OCI-LY7 (cell line): ENCODE data around the gene GMEB2. TPM values are rescaled to one million over a fixed set of nuclear protein-coding genes. Genes with fewer than 3 reads are reported as not detected.

ENCODE experiments used
- BruUV-seq: library from RNA; stranded (reverse); fragments of 400-500 nt; replicated peaks from 2 replicates; lab custom pipeline; 2021; lab: Mats Ljungman, UMichigan
- CTCF ChIA-PET: fragments of 300-600 bp; sonication (Branson Sonifier 250); formaldehyde crosslinking; loops from one replicate; lab custom pipeline; 2022; ENCODE audit warnings: antibody characterized with exemption; ENCODE audit not compliant: unreplicated experiment; lab: Charles Lee
- POLR2A ChIA-PET: fragments of 300-600 bp; sonication (Branson Sonifier 250); formaldehyde crosslinking; loops from one replicate; lab custom pipeline; 2022; ENCODE audit warnings: antibody characterized with exemption; lab: Charles Lee
- DNase-seq: peaks from one replicate; pipeline ENCODE4 v3.0.0-alpha.2; 2015; ENCODE audit warnings: low spot score
- H2AFZ ChIP-seq: fragments of 200-600 bp; sonication (generic), shearing (Covaris generic); 2 replicates; pipeline ENCODE4 v1.6.1; 2014; ENCODE audit warnings: mild to moderate bottlenecking, antibody characterized with exemption, low read length, moderate library complexity
- H3K27ac ChIP-seq: fragments of 200-600 bp; sonication (generic); 2 replicates; pipeline ENCODE4 v1.5.1; 2014; ENCODE audit warnings: mixed run types, low read depth, mild to moderate bottlenecking, moderate library complexity, low read length, inconsistent platforms; ENCODE audit not compliant: poor library complexity, severe bottlenecking
- H3K36me3 ChIP-seq: fragments of 200-600 bp; sonication (generic); 2 replicates; pipeline ENCODE4 v1.6.1; 2014; ENCODE audit warnings: mild to moderate bottlenecking, antibody characterized with exemption, low read length, moderate library complexity, mixed read lengths; ENCODE audit not compliant: insufficient read depth
- H3K4me1 ChIP-seq: fragments of 200-600 bp; sonication (generic); 2 replicates; pipeline ENCODE4 v1.5.1; 2014; ENCODE audit warnings: mild to moderate bottlenecking, low read length; ENCODE audit not compliant: insufficient read depth, poor library complexity, severe bottlenecking
- H3K4me2 ChIP-seq: fragments of 200-600 bp; sonication (generic); 2 replicates; pipeline ENCODE4 v1.6.1; 2014; ENCODE audit warnings: mild to moderate bottlenecking, low read length
- H3K4me3 ChIP-seq: fragments of 200-600 bp; sonication (generic); 2 replicates; pipeline ENCODE4 v1.5.1; 2014; ENCODE audit warnings: mild to moderate bottlenecking, low read depth, low read length; ENCODE audit not compliant: poor library complexity, severe bottlenecking
- H3K79me2 ChIP-seq: fragments of 200-600 bp; sonication (generic); 2 replicates; pipeline ENCODE4 v1.6.1; 2016; ENCODE audit warnings: low read depth, mild to moderate bottlenecking, low read length, moderate library complexity, mixed read lengths; ENCODE audit not compliant: insufficient read depth
- H3K9me2 ChIP-seq: fragments of 200-600 bp; sonication (generic); 2 replicates; pipeline ENCODE4 v1.6.1; 2016; ENCODE audit warnings: mild to moderate bottlenecking, low read length, mixed read lengths; ENCODE audit not compliant: insufficient read depth
- H3K9me3 ChIP-seq: fragments of 200-600 bp; sonication (generic); 2 replicates; pipeline ENCODE4 v1.6.1; 2014; ENCODE audit warnings: mild to moderate bottlenecking, mixed run types, low read length, mixed read lengths
- H4K20me1 ChIP-seq: fragments of 200-600 bp; sonication (generic); 2 replicates; pipeline ENCODE4 v1.6.1; 2014; ENCODE audit warnings: mild to moderate bottlenecking, antibody characterized with exemption, low read length, moderate library complexity, mixed read lengths; ENCODE audit not compliant: insufficient read depth
- EZH2phosphoT487 ChIP-seq: fragments of 200-600 bp; sonication (generic); IDR thresholded peaks from 2 replicates; pipeline ENCODE4 v1.6.1; 2018; ENCODE audit warnings: low read depth, borderline replicate concordance, mild to moderate bottlenecking, mixed run types, antibody characterized with exemption, low read length, moderate library complexity, mixed read lengths
- intact Hi-C: fragments of 100-400 bp; cut with micrococcal nuclease; formaldehyde crosslinking; loops from one replicate; pipeline ENCODE4 v1.10.0; 2022; ENCODE audit not compliant: unreplicated experiment
- total RNA-seq, 2 experiments: library from RNA; depleted of rRNA in 1 of 2; stranded (reverse); fragments of >200 nt in 1 of 2; shearing (Covaris generic) in 1 of 2; gene quantifications; 2 replicates each; pipeline ENCODE4 v1.2.3, GENCODE V29; 2014 to 2022
- TF ChIP-seq, protein P1 (sequence below): fragments of 200-600 bp; sonication (generic); conservative IDR thresholded peaks from 2 replicates; pipeline ENCODE4 v1.5.1; 2014; ENCODE audit warnings: mild to moderate bottlenecking, antibody characterized with exemption, low read length, moderate library complexity, mixed read lengths

The GMEB2 gene
- total RNA-seq, 2 experiments from 2014 or later: 15.6 TPM

DNA sequence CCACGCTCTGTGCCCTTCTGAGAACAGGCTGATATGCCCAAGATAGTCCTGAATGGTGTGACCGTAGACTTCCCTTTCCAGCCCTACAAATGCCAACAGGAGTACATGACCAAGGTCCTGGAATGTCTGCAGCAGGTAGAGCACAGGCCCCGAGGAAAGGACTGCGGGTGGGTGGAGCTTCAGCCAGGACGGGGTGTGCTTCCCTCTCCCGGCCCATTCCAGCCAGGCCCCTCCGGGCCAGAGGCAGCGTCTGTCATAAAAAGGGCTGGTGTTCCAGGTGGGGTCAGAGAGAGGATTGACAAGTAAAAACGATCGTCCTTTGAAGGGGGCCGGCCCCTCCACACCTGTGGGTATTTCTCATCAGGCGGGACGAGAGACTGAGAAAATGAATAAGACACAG, 32.5 kb upstream of the GMEB2 start:
- DNase-seq: no peak
- no TSS peak for BruUV-seq
- H3K9me2 ChIP-seq: no peaks in the 10 kb centered on the region
- peak overlapping the region; percentile 94 for H3K4me3 ChIP-seq
- CTCF ChIA-PET: no interaction called here
- H3K79me2 ChIP-seq: peaks cover 13% of the 10 kb centered on the region; the same call in 1 of the 2 replicates
- H3K9me3 ChIP-seq: no peaks in the 10 kb centered on the region
- peak overlapping the region; percentile 90 for H3K4me2 ChIP-seq
- H3K36me3 ChIP-seq: peaks cover 27% of the 10 kb centered on the region; the same call in 1 of the 2 replicates
- TF ChIP-seq, protein P1, sequence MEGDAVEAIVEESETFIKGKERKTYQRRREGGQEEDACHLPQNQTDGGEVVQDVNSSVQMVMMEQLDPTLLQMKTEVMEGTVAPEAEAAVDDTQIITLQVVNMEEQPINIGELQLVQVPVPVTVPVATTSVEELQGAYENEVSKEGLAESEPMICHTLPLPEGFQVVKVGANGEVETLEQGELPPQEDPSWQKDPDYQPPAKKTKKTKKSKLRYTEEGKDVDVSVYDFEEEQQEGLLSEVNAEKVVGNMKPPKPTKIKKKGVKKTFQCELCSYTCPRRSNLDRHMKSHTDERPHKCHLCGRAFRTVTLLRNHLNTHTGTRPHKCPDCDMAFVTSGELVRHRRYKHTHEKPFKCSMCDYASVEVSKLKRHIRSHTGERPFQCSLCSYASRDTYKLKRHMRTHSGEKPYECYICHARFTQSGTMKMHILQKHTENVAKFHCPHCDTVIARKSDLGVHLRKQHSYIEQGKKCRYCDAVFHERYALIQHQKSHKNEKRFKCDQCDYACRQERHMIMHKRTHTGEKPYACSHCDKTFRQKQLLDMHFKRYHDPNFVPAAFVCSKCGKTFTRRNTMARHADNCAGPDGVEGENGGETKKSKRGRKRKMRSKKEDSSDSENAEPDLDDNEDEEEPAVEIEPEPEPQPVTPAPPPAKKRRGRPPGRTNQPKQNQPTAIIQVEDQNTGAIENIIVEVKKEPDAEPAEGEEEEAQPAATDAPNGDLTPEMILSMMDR: no peak
- no peak for TF ChIP-seq EZH2phosphoT487
- no peak overlapping the region for H3K27ac ChIP-seq
- H4K20me1 ChIP-seq: no peaks in the 10 kb centered on the region
- POLR2A ChIA-PET: no interaction called here
- intact Hi-C loops: no loop called here
- no peak overlapping the region for H2AFZ ChIP-seq
- H3K4me1 ChIP-seq: peaks cover 11% of the 10 kb centered on the region

DNA sequence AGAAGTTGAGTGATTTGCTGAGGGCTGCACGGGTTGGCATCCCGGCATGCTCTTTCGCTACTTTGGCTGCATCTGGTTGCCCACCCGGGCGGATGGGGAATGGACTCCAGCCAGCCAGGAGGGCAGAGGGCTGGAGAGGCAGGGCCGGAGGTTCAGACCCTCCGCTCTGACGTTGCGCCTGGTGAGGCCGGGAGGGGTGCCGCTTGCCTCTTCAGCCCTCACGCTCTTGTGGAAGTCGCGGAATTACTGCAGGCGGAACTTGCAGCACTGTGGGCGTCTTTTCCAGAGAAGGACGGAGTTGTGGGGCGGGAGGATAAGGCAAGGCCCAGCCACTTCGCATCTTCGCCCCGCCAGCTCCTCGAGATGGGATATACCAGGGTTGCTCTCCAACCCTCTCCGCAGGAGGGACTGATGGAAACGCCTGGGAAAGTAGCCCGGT, 31.9 kb upstream of the GMEB2 start:
- H3K9me3 ChIP-seq: no peaks in the 10 kb centered on the region
- H3K9me2 ChIP-seq: no peaks in the 10 kb centered on the region
- peak overlapping the region; percentile 88; the same call in 1 of the 2 replicates for H2AFZ ChIP-seq
- peaks cover 27% of the 10 kb centered on the region; the same call in 1 of the 2 replicates for H3K36me3 ChIP-seq
- H3K79me2 ChIP-seq: peaks cover 13% of the 10 kb centered on the region; the same call in 1 of the 2 replicates
- ChIA-PET POLR2A (interaction anchor here (0.6 to 1.3 kb wide), 5 partner anchors 9 to 699 kb away, joined by 3 to 4 read pairs (median 3); partner anchors contain the start of genes LIME1 and PTK6), CTCF (interaction anchor here (1.0 kb wide), 1 partner anchor 17 kb away, joined by 10 read pairs; no protein-coding TSS in a partner anchor)
- no TSS peak for BruUV-seq
- intact Hi-C loops: no loop called here
- no peak for TF ChIP-seq EZH2phosphoT487
- H3K4me2 ChIP-seq: peak overlapping the region; percentile 90
- peak overlapping the region; percentile 94 for H3K4me3 ChIP-seq
- H3K4me1 ChIP-seq: peaks cover 11% of the 10 kb centered on the region
- no peak overlapping the region for H3K27ac ChIP-seq
- no peak for DNase-seq
- no peaks in the 10 kb centered on the region for H4K20me1 ChIP-seq

DNA sequence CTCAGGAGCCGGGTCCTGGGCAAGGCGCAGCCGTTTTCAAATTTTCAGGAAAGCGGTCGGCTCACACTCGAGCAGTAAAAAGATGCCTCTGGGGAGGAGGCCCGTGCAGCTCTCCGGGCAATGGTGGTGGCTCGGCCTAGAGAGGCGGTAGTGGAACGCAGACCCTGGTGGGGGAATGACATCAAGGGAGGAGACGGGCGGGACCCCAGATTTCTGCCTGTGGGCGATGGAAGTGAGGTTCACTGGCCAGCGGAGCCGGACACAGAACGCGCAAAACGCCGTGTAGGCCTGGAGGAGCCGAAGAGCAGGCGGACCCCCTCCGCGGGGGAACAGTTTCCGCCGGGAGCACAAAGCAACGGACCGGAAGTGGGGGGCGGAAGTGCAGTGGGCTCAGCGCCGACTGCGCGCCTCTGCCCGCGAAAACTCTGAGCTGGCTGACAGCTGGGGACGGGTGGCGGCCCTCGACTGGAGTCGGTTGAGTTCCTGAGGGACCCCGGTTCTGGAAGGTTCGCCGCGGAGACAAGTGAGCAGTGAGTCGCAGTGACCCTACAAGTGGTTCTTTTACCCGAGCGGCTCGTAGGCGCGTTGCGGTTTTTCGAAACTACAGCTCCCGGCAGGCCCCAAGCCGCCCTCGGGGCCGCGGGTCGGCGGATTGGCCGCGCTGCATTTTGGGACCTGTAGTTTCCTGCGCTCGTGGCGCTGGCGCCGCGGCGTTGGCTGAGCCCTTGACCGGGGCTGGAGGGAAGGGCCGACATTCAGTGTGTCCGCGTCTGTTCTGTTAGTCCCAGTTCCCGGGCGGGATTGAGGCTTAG, 31.2 kb upstream of the GMEB2 start, which contains the start of gene RTEL1:
Gene RTEL1, plus strand, starts transcription at position 376 of the 812 bp plus-strand sequence. CDS start 1,091 bp downstream, outside the sequence.
- no peaks in the 10 kb centered on the region for H3K9me2 ChIP-seq
- peak within 1 kb of the TSS; percentile 94 for H3K4me3 ChIP-seq
- POLR2A ChIA-PET: interaction anchor here (0.6 to 1.3 kb wide), 5 partner anchors 8 to 699 kb away, joined by 3 to 4 read pairs (median 3); partner anchors contain the start of genes LIME1 and PTK6
- peak within 1 kb of the TSS; percentile 90 for H3K4me2 ChIP-seq
- no peaks in the 10 kb centered on the region for H3K9me3 ChIP-seq
- intact Hi-C loops: no loop called here
- TF ChIP-seq, protein P1: no peak
- TF ChIP-seq EZH2phosphoT487: no peak
- H4K20me1 ChIP-seq: no peaks in the 10 kb centered on the region
- peak within 1 kb of the TSS; percentile 57 for H3K27ac ChIP-seq
- peak within 1 kb of the TSS; percentile 88 for H2AFZ ChIP-seq
- no TSS peak for BruUV-seq
- CTCF ChIA-PET: interaction anchor here (1.0 kb wide), 1 partner anchor 16 kb away, joined by 10 read pairs; no protein-coding TSS in a partner anchor
- H3K36me3 ChIP-seq: peaks cover 25% of the 10 kb centered on the region; the same call in 1 of the 2 replicates
- peaks cover 13% of the 10 kb centered on the region; the same call in 1 of the 2 replicates for H3K79me2 ChIP-seq
- peak; percentile 90 for DNase-seq
- peaks cover 12% of the 10 kb centered on the region for H3K4me1 ChIP-seq
